Anterior cingulate cortex (tissue), 58 donors: ENCODE data around the gene FGD5.

Experiments used
- DNase-seq, 58 donors: peaks; one replicate each; lab custom pipeline; 2025; lab: John Stamatoyannopoulos, UW

Gene FGD5

DNA sequence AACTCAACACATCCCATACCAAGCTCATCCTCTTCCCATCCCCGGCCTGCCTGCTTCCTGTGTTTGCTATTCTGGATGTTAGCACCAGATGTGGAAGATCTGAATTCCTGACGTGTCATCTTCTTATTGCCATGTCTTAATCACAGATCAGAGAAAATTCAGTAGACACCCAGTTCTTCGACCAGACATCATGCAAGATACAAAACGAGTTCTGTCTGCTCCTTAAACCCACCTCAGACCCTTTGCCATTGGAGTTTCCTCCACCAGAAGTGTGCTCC lies 52.0 kb downstream of the FGD5 start:
- DNase-seq, result no peak

DNA sequence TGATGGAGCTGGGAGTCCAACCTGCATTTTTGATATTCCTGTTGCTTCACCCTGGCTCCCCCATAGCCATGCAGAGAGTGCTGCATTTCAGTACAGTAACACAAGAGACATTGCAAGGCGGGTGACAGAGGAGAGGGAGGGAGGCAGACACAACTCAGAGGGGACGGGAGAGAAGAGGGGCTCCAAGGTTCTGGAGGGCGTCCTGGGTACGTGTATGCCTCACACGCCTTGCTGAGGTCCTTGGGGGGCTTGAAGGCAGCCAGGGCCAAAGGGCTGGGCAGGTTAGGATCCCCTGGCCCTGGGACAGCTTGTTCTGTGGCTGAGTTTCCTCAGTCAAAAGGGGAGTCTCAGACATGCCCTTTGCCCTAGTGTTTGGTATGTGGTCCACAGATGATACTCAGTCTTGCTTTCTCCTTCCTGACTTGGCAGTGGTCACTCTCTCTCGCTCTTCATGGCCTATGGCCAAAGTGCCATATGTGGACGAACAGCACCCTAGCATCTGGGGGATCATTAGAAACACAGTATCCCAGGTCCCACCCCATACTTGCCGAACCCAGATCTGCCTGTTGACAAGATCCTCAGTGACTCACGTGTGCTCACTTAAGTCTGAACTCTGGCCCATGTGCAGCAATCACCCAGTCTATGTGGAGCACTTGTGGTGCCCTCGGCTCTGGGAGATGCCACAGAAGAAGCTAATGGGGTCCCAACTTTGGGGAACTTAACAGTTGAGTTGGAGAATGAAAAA lies 52.9 kb downstream of the FGD5 start:
- DNase-seq, result no peak

- DNase-seq, result no peak
Observed at GRCh38 chr3:14872706-14873105, 53.9 kb downstream of the FGD5 start.

DNA sequence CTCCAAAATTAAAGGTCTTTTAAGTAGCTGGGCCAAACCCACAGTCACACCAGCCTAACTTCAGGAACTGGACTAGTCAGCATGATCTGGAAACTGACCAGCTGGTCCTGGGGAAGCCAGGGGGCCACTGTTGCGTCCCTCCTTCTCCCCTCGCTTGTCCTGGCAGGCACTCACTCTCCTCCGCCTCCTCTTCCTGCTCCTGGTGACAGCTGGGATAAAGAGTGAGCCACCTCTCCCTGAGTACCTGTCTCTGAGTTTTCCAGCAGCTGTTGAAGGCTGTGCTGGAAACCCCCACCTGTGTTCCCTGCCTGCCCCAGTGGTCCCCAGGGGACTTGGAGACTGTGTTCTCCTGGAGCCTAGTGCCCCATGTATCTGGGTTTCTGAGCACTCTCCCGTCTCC lies 56.0 kb downstream of the FGD5 start:
- DNase-seq, result no peak

GRCh38 chr3:14875411-14876175 lies 56.8 kb downstream of the FGD5 start:
- no peak for DNase-seq

- no peak for DNase-seq
Observed at GRCh38 chr3:14876921-14877333, 58.2 kb downstream of the FGD5 start.

GRCh38 chr3:14877469-14877868 lies 58.7 kb downstream of the FGD5 start:
- no peak for DNase-seq

DNA sequence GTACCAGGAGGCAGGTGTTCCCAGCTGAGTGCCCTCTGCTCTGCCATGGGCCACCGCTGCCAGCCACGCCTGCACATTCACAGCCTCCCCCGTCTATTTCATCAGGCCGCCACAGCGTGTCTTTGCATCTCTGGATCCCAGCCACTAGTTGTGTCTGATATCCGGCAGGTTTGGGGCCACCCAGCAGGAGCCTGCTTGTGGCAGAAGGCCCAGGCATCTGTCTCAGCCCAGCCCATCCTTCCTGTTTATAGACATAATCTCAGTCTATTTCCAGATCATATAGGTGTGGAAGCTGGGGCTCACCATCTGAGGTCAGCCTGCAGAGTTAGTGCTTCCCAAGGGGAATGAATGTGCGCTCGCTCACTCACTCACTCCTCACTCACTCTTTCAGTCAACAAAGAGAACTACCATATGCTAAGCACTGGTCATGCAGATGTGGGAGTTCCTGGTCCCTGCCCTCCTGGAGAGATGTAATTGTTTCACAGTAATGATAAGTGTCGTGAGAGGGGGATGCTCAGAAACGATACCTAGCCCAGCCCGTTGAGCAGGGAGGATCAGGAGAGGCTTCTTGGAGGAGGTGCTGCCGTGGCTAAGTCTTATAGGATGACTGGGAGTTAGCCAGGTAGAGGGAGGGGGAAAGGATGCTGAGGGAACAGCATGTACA lies 60.6 kb downstream of the FGD5 start:
- no peak for DNase-seq

DNA sequence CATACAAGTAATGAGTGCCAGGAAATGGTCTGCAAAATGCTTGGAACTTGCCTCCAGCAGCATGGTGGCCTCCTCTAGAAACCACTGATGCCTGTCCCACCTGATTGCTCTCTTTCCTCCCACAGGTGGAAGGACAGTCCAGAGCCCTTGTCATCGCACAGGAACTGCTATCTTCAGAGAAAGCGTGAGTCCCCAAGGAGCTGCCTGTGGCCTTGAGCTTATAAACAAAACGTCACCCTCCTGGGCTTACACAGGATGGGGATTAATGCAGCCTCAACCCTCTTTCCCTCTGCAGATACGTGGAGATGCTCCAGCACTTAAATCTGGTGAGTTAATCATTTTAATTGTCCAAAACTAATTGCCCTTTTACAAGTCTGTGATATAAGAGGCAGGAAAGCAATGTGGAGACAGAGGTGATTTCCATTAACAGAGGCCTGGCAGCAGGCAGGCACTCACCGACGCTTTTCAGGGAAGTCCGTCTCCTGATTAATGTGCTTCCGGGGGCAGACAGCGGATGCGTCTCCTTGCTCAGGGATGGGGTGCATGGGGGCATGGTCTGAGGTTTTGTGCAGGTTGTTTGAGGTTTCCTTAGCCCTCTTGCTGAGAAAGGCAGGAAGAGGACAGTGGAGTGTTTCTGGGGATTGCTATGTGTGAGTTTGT lies 61.8 kb downstream of the FGD5 start:
- no peak for DNase-seq

GRCh38 chr3:14883226-14883625 lies 64.5 kb downstream of the FGD5 start:
- no peak for DNase-seq

DNA sequence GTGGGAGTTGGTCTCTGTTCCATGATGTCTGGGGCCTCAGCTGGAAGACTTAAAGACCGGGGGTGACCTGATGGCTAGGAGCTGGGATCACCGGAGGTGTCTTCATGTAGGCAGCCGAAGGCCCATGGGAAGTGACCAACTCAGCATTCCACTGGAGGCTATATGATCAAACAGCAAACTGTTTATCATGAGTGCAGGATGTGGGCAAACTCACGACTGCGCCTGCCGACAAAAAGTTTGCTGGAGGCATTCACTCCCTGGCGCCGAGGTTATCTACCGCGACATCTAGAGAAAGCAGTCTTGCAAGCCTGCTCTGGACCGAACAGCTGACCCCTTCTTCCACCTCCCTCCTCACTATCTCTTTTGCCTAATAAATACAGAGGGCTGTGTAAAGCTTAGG lies 65.9 kb downstream of the FGD5 start:
- DNase-seq, result no peak

- no peak for DNase-seq
Observed at GRCh38 chr3:14885307-14885706, 66.5 kb downstream of the FGD5 start.

- DNase-seq, result no peak
Observed at GRCh38 chr3:14886101-14886500, 67.3 kb downstream of the FGD5 start.

DNA sequence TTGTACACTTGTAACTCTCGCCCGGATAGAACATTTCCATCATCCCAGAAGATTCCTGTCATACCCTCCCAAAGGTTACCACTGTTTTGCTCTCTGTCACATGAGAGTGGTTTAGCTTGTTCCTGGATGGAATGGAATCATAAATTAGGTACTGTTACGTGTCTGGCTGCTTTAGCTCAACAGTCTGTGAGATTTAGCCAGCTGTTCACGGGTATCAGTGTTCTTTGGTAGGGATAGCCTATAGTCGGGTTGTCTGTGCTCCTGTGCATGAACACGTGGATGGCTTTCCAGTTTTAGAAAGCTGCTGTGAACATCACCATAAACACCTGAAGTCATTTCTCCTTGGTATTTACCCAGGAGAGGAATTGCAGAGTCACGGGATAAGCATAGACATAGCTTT lies 70.4 kb downstream of the FGD5 start:
- no peak for DNase-seq

DNA sequence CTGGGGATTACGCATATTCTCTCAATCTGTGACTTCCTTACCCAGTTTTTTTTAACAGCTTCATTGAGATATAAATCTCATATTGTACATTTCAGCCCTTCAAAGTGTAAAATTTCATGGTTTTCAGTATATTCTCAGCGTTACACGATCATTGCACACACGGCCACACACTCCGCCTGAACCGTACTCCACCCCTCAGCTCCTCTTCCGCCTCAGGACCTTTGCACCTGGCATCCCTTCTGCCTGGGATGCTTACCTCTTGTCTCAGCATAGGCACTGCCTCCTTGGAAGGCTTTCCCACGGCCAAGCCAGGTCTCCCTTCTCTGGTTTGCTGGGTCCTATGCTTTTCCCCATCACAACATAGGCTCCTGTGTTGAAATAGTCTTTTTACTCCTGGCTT lies 71.2 kb downstream of the FGD5 start:
- no peak for DNase-seq

GRCh38 chr3:14890476-14890875 lies 71.7 kb downstream of the FGD5 start:
- no peak for DNase-seq

DNA sequence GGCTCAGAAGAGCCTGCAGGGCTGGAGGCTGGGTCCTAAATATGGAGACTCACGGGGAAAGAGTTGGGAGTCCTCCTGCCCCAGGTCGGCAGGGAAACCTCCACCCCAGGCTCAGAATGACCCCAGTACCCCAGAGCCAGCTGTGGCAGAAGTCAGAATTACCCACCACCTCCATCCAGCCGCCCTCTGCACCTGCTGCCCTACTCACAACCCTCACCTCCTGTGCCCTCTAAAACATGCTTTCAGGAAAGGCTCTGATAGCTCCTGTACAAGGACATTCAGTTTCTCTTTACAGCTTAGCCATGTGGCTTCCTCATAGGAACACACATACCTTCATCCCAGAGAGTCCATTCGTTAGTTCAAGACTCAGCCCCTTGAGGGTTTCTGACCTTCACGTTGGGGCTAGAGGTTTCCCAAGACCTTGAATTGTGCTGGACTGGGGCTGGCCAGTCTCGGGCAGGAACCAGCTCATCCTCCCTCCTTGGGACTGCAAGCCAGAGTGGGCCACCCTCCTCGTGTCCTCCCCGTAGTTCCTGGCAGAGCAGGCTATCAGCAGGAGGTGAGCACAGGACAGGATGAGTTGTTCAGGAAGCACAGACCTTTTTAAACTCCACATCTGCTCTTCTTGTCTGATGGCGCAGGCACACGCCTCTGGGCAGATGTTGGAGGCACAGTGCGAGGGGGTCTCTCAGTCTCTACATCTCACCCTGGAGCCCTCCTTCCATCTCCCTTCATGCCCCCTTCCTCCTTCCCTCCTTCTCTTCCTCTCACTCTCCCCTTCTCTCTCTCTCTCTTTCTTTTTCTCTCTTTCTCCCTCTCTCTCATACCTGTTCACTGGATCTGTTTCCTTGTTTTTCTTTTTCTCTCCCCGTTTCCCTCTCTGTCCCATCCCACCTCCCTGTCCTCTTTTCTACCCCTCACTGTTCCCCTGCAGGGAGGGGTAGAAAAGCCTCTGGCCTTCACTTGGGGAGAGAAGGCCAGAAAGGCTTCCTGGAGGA lies 72.7 kb downstream of the FGD5 start:
- DNase-seq, result no peak

DNA sequence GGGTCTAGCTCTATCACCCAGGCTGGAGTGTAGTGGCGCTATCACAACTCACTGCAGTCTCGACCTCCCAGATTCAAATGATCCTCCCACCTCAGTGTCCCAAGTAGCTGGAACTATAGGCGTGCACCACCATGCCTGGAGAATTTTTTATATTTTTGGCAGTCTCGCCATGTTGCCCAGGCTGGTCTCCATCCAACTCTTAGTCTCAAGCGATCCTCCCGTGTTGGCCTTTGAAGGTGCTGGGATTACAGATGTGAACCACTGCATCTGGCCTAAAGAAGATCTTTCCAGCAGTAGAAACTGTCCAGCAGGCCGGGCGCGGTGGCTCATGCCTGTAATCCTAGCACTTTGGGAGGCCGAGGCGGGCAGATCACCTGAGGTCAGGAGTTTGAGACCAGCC lies 73.5 kb downstream of the FGD5 start:
- DNase-seq, result no peak

- no peak for DNase-seq
Observed at GRCh38 chr3:14894085-14894484, 75.3 kb downstream of the FGD5 start.

GRCh38 chr3:14897266-14897665 lies 78.5 kb downstream of the FGD5 start:
- DNase-seq, result no peak
